DOHH2 (cell line): Measurements from ENCODE around the gene ATP8B4.

Experiments used
- CTCF ChIP-seq: fragments of 200-600 bp; sonication (generic); IDR thresholded peaks from one replicate; pipeline ENCODE4 v1.5.1; 2014; ENCODE audit warnings: antibody characterized with exemption, mild to moderate bottlenecking, low read depth, low read length; ENCODE audit not compliant: poor library complexity, severe bottlenecking
- EZH2phosphoT487 ChIP-seq: fragments of 200-600 bp; sonication (generic); IDR thresholded peaks from 2 replicates; pipeline ENCODE4 v1.6.1; 2017; ENCODE audit warnings: borderline replicate concordance, mild to moderate bottlenecking, antibody characterized with exemption, low read length, moderate library complexity, mixed read lengths

GRCh38 chr15:49984436-49984835 is 134.6 kb downstream of the ATP8B4 start:
- TF ChIP-seq EZH2phosphoT487 (no peak), CTCF (no peak)
